ENCODE measurements around the gene UGT1A6. TPM values are rescaled to one million over a fixed set of nuclear protein-coding genes. Genes with fewer than 3 reads are reported as not detected.

UGT1A6 gene
- total RNA-seq, 2 donors from 2014 or later = 4.4 to 5.5 TPM

DNA sequence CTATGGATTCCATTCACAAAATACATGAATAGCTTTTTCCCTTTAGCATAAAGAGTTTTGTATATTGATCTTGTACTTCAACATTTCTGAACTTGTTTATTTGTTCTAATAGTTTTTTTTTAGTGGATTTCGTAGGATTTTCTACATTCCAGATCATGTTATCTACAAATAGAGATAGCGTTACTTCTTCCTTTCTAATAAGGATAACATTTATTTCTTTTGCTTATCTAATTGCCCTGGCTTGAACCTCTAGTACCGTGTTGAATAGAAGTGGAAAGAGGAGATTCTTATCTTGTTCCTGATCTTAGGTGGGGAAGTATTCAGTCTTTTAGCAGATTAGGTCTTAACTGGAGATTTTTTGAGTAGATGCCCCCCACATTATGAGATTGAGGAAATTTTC is 9.5 kb downstream of the UGT1A6 start:
- Histone ChIP-seq H3K4me3 (no peak overlapping the region), H3K9me3 (no peaks in the 10 kb centered on the region), H3K36me3 (no peaks in the 10 kb centered on the region), H3K27ac (no peak overlapping the region), H3K27me3 (no peaks in the 10 kb centered on the region), H3K9ac (ENCODE audit: low read depth in 2 of 2, low read length in 2 of 2) (no peak overlapping the region), H3K4me1 (no peaks in the 10 kb centered on the region)
- TF ChIP-seq, protein P1, sequence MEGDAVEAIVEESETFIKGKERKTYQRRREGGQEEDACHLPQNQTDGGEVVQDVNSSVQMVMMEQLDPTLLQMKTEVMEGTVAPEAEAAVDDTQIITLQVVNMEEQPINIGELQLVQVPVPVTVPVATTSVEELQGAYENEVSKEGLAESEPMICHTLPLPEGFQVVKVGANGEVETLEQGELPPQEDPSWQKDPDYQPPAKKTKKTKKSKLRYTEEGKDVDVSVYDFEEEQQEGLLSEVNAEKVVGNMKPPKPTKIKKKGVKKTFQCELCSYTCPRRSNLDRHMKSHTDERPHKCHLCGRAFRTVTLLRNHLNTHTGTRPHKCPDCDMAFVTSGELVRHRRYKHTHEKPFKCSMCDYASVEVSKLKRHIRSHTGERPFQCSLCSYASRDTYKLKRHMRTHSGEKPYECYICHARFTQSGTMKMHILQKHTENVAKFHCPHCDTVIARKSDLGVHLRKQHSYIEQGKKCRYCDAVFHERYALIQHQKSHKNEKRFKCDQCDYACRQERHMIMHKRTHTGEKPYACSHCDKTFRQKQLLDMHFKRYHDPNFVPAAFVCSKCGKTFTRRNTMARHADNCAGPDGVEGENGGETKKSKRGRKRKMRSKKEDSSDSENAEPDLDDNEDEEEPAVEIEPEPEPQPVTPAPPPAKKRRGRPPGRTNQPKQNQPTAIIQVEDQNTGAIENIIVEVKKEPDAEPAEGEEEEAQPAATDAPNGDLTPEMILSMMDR (IDR thresholded peaks at IDR 0.05) = no peak
- no peak for DNase-seq
- intact Hi-C loops (cut with DNase I) = no loop called here

DNA sequence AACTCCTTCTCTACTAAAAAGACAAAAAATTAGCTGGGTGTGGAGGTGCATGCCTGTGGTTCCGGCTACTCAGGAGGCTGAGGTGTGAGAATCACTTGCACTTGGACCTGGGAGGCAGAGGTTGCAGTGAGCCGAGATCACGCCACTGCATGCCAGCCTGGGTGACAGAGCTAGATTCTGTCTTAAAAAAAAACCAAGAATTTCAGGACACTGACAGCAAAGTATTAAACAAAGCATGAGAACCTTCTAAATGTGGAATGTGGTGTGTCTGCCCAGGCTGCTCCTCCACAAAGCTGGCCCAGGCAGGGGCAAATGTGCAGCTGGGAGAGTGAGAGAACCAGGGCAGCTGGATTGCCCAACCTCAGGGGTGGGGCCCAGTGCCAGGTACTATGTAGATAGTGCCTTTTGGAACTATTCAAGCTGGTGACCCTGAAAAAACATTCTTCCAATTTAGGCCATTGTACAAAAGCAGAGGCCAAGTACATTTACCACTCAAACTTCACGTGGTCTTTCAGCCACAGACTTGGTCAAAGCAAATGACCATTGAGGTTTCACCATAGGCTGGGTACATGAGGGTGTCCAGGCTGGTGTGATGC is 13.3 kb downstream of the UGT1A6 start:
- H3K4me3 ChIP-seq = no peak overlapping the region
- TF ChIP-seq, protein P1 (IDR thresholded peaks at IDR 0.05) = no peak
- intact Hi-C loops (cut with DNase I) = no loop called here
- H3K27me3 ChIP-seq = no peaks in the 10 kb centered on the region
- H3K36me3 ChIP-seq = no peaks in the 10 kb centered on the region
- no peak for DNase-seq
- H3K9ac ChIP-seq (ENCODE audit: low read depth in 2 of 2, low read length in 2 of 2) = no peak overlapping the region
- no peak overlapping the region for H3K27ac ChIP-seq
- H3K4me1 ChIP-seq = no peaks in the 10 kb centered on the region
- H3K9me3 ChIP-seq = no peaks in the 10 kb centered on the region

DNA sequence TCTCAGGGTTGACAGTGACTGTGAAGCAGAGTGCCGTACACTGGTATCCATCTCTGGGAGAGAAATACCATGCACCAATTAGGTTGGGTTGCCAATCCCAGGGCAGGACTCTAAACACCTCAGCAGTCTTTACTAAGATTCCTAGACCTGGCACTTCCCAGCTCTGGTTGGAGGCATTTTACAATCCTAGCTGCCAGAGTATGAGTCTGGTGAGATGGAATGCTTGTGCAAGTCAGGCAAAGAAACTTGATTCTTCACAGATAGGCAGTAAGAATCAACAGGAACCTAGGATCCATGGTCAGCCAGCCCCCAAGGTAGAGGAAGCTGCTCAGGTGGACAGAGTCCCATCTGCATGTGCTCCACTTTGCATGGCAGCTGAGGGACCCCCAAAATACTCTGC is 14.0 kb downstream of the UGT1A6 start:
- no peak for DNase-seq
- intact Hi-C loops (cut with DNase I) = no loop called here
- Histone ChIP-seq H3K36me3 (no peaks in the 10 kb centered on the region), H3K9me3 (no peaks in the 10 kb centered on the region), H3K4me1 (no peaks in the 10 kb centered on the region), H3K4me3 (no peak overlapping the region), H3K27me3 (no peaks in the 10 kb centered on the region), H3K27ac (no peak overlapping the region), H3K9ac (ENCODE audit: low read depth in 2 of 2, low read length in 2 of 2) (no peak overlapping the region)
- TF ChIP-seq, protein P1 (IDR thresholded peaks at IDR 0.05) = no peak

DNA sequence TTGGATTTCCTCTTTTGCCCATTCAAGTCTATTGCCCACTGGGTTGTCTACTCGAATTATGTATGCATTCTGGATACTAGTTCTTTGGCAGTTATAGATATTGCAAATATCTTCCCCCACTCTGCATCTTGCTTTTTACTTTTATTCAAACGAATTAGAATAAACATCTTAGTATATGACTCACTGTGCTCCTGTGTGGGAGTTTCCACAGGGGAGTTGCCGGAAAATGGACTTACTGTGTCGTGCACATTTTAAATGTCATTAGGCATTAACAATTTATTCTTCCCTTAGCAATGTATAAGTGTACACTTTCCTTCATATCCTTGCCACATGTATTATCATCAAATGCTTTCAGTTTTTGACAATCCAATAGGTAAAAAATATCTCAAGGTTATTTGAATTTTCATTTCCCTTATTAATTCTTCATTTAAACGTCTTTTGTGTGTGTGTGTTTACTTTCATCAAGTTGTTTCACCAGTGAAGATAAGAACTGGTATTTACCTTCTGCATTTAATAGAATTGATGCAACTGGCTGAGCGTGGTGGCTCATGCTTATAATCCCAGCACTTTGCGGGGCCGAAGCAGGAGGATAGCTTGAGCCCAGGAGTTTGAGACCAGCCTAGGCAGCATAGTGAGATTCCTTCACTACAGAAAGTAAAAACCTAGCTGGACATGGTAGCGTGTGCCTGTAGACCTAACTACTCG is 15.4 kb downstream of the UGT1A6 start:
- no peaks in the 10 kb centered on the region for H3K9me3 ChIP-seq
- intact Hi-C loops (cut with DNase I) = no loop called here
- H3K4me3 ChIP-seq = no peak overlapping the region
- TF ChIP-seq, protein P1 (IDR thresholded peaks at IDR 0.05) = no peak
- H3K27me3 ChIP-seq = no peaks in the 10 kb centered on the region
- no peak overlapping the region for H3K27ac ChIP-seq
- H3K9ac ChIP-seq (ENCODE audit: low read depth in 2 of 2, low read length in 2 of 2) = no peak overlapping the region
- no peaks in the 10 kb centered on the region for H3K36me3 ChIP-seq
- H3K4me1 ChIP-seq = no peaks in the 10 kb centered on the region
- no peak for DNase-seq

DNA sequence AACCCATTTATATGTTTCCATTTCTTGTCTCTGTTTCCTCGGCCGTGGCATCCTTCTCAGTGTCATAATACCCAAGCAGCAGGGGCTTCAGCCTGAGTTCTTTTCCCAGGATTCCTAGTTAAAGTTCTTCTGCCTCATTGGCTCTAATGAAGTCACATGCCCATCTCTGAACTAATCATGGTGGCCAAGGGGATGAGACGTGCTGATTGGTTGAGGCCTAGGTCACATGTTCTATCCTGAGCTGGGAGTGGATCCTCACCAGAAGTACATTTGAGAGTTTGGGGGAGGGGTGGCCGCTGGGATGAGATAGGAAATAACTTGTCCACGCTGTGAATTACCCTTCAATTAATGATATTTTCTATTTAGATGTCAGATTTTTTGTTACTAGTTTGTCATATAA is 16.3 kb downstream of the UGT1A6 start:
- Histone ChIP-seq H3K9me3 (no peaks in the 10 kb centered on the region), H3K27me3 (no peaks in the 10 kb centered on the region), H3K36me3 (no peaks in the 10 kb centered on the region), H3K9ac (ENCODE audit: low read depth in 2 of 2, low read length in 2 of 2) (no peak overlapping the region), H3K27ac (no peak overlapping the region), H3K4me3 (no peak overlapping the region), H3K4me1 (no peaks in the 10 kb centered on the region)
- DNase-seq = no peak
- intact Hi-C loops (cut with DNase I) = no loop called here
- TF ChIP-seq, protein P1 (IDR thresholded peaks at IDR 0.05) = no peak

Measured in colonic mucosa (tissue), 4 donors.